Measurements from ENCODE around the gene IFNE. TPM values are rescaled to one million over a fixed set of nuclear protein-coding genes. Genes with fewer than 3 reads are reported as not detected.

IFNE gene
- total RNA-seq, 4 donors from 2014 or later, result not detected

GRCh38 chr9:21520501-21521228, 38.6 kb upstream of the IFNE start:
- TF ChIP-seq, protein P1, sequence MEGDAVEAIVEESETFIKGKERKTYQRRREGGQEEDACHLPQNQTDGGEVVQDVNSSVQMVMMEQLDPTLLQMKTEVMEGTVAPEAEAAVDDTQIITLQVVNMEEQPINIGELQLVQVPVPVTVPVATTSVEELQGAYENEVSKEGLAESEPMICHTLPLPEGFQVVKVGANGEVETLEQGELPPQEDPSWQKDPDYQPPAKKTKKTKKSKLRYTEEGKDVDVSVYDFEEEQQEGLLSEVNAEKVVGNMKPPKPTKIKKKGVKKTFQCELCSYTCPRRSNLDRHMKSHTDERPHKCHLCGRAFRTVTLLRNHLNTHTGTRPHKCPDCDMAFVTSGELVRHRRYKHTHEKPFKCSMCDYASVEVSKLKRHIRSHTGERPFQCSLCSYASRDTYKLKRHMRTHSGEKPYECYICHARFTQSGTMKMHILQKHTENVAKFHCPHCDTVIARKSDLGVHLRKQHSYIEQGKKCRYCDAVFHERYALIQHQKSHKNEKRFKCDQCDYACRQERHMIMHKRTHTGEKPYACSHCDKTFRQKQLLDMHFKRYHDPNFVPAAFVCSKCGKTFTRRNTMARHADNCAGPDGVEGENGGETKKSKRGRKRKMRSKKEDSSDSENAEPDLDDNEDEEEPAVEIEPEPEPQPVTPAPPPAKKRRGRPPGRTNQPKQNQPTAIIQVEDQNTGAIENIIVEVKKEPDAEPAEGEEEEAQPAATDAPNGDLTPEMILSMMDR (IDR thresholded peaks at IDR 0.05), result no peak
- TF ChIP-seq POLR2AphosphoS5 (IDR thresholded peaks at IDR 0.05) (no peak), EP300 (IDR thresholded peaks at IDR 0.05; ENCODE audit: low read depth) (no peak), POLR2A (IDR thresholded peaks at IDR 0.05) (no peak)
- intact Hi-C loops (cut with DNase I; ENCODE audit: low total_unique reads), result no loop called here

DNA sequence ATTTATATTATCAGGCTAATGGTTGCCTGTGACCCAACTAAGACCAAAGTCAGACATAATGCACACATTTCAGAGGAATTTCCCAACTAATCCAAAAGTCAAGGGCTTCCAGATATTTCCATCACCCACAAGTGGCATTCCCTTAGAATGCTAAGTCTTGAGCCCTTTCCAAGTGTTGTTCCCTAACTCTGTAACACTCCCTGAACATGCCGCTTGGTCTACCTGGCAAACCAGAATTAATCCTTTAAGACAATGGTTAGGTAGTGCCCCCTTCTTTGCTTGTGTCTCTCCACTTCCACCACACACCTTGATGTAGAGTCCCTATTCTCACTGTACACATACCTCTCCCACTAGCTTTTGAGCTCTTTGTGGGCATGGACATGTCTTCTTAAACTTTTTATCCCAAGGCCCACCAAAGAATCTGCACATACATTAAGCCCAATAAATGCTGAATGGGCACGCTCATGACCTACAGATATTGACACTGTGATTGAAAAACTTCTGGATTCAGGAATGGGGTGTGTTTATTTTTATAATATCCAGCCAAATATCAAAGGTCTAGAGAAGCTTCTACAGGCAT, 37.8 kb upstream of the IFNE start:
- Histone ChIP-seq H3K27ac (no peak overlapping the region), H3K4me3 (no peak overlapping the region), H3K4me1 (no peaks in the 10 kb centered on the region), H3K27me3 (no peaks in the 10 kb centered on the region), H3K36me3 (no peaks in the 10 kb centered on the region), H3K9me3 (no peaks in the 10 kb centered on the region)
- in situ Hi-C loops (cut with MboI; ENCODE audit: low pct_ligation_motif_present in 1 of 4, low pct_unique_long_range_greater_than_20kb in 1 of 4, low sequenced_read_pairs in 3 of 4), result no loop called here
- TF ChIP-seq, protein P1 (IDR thresholded peaks at IDR 0.05), result no peak
- TF ChIP-seq POLR2A (IDR thresholded peaks at IDR 0.05), result no peak
- no peak for TF ChIP-seq EP300 (IDR thresholded peaks at IDR 0.05; ENCODE audit: low read depth)
- TF ChIP-seq POLR2AphosphoS5 (IDR thresholded peaks at IDR 0.05), result no peak
- WGBS, 2 donors (ENCODE audit: low coverage in 1 of 2), result 87% methylated on average over 2 of the region's 2 CpGs; no CpG with 5 or more reads in 1 of the 2 donors
- intact Hi-C loops (cut with DNase I; ENCODE audit: low total_unique reads), result no loop called here
- no peak for DNase-seq

More at GRCh38 chr9:21520501-21521228, 38.6 kb upstream of the IFNE start:
- in situ Hi-C loops (cut with MboI; ENCODE audit: low pct_ligation_motif_present in 1 of 4, low pct_unique_long_range_greater_than_20kb in 1 of 4, low sequenced_read_pairs in 3 of 4), result no loop called here
- H3K4me1 ChIP-seq, result no peaks in the 10 kb centered on the region
- no peak overlapping the region for H3K4me3 ChIP-seq
- 71 to 77% methylated on average over 5 of the region's 5 CpGs for WGBS, 2 donors (ENCODE audit: low coverage in 1 of 2)
- no peaks in the 10 kb centered on the region for H3K36me3 ChIP-seq
- H3K27ac ChIP-seq, result no peak overlapping the region
- no peak for DNase-seq
- no peaks in the 10 kb centered on the region for H3K9me3 ChIP-seq
- H3K27me3 ChIP-seq, result no peaks in the 10 kb centered on the region

GRCh38 chr9:21516796-21517195, 34.7 kb upstream of the IFNE start:
- intact Hi-C loops (cut with DNase I; ENCODE audit: low total_unique reads), result no loop called here
- WGBS, 2 donors (ENCODE audit: low coverage in 1 of 2), result 87% methylated on average over 3 of the region's 3 CpGs; no CpG with 5 or more reads in 1 of the 2 donors
- in situ Hi-C loops (cut with MboI; ENCODE audit: low pct_ligation_motif_present in 1 of 4, low pct_unique_long_range_greater_than_20kb in 1 of 4, low sequenced_read_pairs in 3 of 4), result no loop called here

DNA sequence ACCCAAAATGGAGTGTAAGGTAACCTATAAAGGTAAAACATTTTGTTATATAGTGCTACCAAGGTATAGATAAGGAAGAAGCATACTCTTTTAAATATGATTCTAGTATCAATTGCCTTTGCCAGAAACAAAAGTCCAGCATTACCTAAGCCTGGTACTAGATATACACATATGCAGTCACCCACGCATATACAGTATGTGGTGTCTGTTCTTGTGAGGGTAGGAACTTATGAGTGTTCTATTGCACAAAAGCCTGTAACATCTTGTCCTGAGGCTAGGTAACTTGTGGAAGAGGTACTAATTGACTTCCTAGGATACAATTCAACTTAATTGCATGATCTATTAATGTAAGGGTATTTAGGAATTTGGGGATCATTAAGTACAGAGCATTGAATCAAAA, 31.3 kb upstream of the IFNE start:
- no peak for DNase-seq
- in situ Hi-C loops (cut with MboI; ENCODE audit: low pct_ligation_motif_present in 1 of 4, low pct_unique_long_range_greater_than_20kb in 1 of 4, low sequenced_read_pairs in 3 of 4), result no loop called here
- H3K4me1 ChIP-seq, result no peaks in the 10 kb centered on the region
- H3K27me3 ChIP-seq, result no peaks in the 10 kb centered on the region
- WGBS, 2 donors (ENCODE audit: low coverage in 1 of 2), result 89 to 92% methylated on average over 1 of the region's 1 CpG
- H3K27ac ChIP-seq, result no peak overlapping the region
- no peaks in the 10 kb centered on the region for H3K9me3 ChIP-seq
- TF ChIP-seq POLR2A (IDR thresholded peaks at IDR 0.05) (no peak), POLR2AphosphoS5 (IDR thresholded peaks at IDR 0.05) (no peak), EP300 (IDR thresholded peaks at IDR 0.05; ENCODE audit: low read depth) (no peak)
- TF ChIP-seq, protein P1 (IDR thresholded peaks at IDR 0.05), result no peak
- no peaks in the 10 kb centered on the region for H3K36me3 ChIP-seq
- H3K4me3 ChIP-seq, result no peak overlapping the region
- intact Hi-C loops (cut with DNase I; ENCODE audit: low total_unique reads), result no loop called here

More at GRCh38 chr9:21516796-21517195, 34.7 kb upstream of the IFNE start:
- no peaks in the 10 kb centered on the region for H3K27me3 ChIP-seq
- TF ChIP-seq POLR2AphosphoS5 (IDR thresholded peaks at IDR 0.05) (no peak), EP300 (IDR thresholded peaks at IDR 0.05; ENCODE audit: low read depth) (no peak), POLR2A (IDR thresholded peaks at IDR 0.05) (no peak)
- TF ChIP-seq, protein P1 (IDR thresholded peaks at IDR 0.05), result no peak
- no peaks in the 10 kb centered on the region for H3K4me1 ChIP-seq
- no peaks in the 10 kb centered on the region for H3K9me3 ChIP-seq
- H3K36me3 ChIP-seq, result no peaks in the 10 kb centered on the region
- no peak for DNase-seq
- no peak overlapping the region for H3K4me3 ChIP-seq
- H3K27ac ChIP-seq, result no peak overlapping the region
